HL-60/S4 treated with phorbol 12-myristate 13-acetate at 8.2 ng/mL for 4 days and 3 days (cell line): ENCODE measurements around the gene PCDHB12.
"Not testable (repeated sequence)": the region's sequence is repeated elsewhere in the genome, so short reads cannot be mapped to it uniquely, and the experiment has no call there.

Experiments
- in situ Hi-C: fragments of 300-500 bp; cut with MboI; formaldehyde crosslinking; loops from 2 replicates; pipeline ENCODE4 v1.15.0; 2022; ENCODE audit warnings: low sequenced_read_pairs

Gene PCDHB12

DNA sequence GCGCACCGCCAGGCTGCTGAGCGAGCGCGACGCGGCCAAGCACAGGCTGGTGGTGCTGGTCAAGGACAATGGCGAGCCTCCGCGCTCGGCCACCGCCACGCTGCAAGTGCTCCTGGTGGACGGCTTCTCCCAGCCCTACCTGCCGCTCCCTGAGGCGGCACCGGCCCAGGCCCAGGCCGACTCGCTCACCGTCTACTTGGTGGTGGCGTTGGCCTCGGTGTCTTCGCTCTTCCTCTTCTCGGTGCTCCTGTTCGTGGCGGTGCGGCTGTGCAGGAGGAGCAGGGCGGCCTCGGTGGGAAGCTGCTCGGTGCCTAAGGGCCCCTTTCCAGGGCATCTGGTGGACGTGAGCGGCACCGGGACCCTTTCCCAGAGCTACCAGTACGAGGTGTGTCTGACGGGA is 6.9 kb upstream of the PCDHB12 start:
- in situ Hi-C loops, result not testable (repeated sequence)

- in situ Hi-C loops, result not testable (repeated sequence)
Observed at GRCh38 chr5:141210281-141210680, 1.8 kb downstream of the PCDHB12 start.

DNA sequence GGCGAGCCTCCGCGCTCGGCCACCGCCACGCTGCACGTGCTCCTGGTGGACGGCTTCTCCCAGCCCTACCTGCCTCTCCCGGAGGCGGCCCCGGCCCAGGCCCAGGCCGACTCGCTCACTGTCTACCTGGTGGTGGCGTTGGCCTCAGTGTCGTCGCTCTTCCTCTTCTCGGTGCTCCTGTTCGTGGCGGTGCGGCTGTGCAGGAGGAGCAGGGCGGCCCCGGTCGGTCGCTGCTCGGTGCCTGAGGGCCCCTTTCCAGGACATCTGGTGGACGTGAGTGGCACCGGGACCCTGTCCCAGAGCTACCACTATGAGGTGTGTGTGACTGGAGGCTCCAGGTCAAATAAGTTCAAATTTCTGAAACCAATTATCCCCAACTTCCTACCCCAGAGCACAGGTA is 2.3 kb downstream of the PCDHB12 start:
- in situ Hi-C loops, result not testable (repeated sequence)

GRCh38 chr5:141213656-141214339 is 5.3 kb downstream of the PCDHB12 start, which contains the start of gene PCDHB13:
Gene PCDHB13 (plus strand): TSS chr5:141213919. CDS start chr5:141214124, 205 bp downstream.
- in situ Hi-C loops, result not testable (repeated sequence)

- in situ Hi-C loops, result not testable (repeated sequence)
Observed at GRCh38 chr5:141214583-141214982, 6.1 kb downstream of the PCDHB12 start.

DNA sequence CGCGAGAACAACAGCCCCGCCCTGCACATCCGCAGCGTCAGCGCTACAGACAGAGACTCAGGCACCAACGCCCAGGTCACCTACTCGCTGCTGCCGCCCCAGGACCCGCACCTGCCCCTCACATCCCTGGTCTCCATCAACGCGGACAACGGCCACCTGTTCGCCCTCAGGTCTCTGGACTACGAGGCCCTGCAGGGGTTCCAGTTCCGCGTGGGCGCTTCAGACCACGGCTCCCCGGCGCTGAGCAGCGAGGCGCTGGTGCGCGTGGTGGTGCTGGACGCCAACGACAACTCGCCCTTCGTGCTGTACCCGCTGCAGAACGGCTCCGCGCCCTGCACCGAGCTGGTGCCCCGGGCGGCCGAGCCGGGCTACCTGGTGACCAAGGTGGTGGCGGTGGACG is 7.0 kb downstream of the PCDHB12 start:
- in situ Hi-C loops, result not testable (repeated sequence)

- in situ Hi-C loops, result not testable (repeated sequence)
Observed at GRCh38 chr5:141216035-141216434, 7.5 kb downstream of the PCDHB12 start.

- in situ Hi-C loops, result no loop called here
Observed at GRCh38 chr5:141223112-141223783, 14.7 kb downstream of the PCDHB12 start, which contains the start of gene PCDHB14. Gene PCDHB14 (plus strand): TSS chr5:141223343. CDS start chr5:141223506, 163 bp downstream.

DNA sequence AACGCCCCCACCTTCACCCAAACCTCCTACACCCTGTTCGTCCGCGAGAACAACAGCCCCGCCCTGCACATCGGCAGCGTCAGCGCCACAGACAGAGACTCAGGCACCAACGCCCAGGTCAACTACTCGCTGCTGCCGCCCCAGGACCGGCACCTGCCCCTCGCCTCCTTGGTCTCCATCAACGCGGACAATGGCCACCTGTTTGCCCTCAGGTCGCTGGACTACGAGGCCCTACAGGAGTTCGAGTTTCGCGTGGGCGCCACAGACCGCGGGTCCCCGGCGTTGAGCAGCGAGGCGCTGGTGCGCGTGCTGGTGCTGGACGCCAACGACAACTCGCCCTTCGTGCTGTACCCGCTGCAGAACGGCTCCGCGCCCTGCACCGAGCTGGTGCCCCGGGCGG is 16.3 kb downstream of the PCDHB12 start:
- in situ Hi-C loops, result not testable (repeated sequence)

- in situ Hi-C loops, result not testable (repeated sequence)
Observed at GRCh38 chr5:141225421-141225820, 16.9 kb downstream of the PCDHB12 start.

DNA sequence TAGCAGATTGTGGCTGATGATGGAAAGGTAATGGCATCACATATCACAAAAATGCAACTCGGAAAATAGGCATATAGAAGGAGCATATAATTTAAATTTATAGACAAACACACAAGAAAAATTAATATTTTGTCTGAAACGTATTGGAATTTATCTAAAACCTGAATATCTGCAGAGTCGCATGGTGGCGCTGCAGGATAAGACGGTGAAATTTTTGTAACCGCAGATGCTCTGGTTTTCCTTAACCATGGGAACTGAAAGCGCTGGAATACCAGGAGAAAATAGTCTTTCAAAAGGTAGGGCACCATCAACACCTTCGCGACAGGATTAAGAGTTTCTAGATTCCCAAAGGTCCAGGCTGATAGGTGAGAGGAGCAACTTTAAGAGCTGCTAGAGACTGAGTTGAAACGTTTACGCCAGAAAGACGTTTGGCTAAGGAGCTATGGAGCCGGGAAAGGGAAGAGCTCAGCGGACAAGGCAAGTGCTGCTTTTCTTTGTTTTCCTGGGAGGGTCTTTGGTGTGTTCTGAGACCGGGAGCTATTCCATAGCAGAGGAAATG is 25.7 kb downstream of the PCDHB12 start:
- in situ Hi-C loops, result no loop called here

DNA sequence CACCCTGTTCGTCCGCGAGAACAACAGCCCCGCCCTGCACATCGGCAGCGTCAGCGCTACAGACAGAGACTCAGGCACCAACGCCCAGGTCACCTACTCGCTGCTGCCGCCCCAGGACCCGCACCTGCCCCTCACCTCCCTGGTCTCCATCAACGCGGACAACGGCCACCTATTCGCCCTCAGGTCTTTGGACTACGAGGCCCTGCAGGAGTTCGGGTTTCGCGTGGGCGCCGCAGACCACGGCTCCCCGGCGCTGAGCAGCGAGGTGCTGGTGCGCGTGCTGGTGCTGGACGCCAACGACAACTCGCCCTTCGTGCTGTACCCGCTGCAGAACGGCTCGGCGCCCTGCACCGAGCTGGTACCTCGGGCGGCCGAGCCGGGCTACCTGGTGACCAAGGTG is 27.4 kb downstream of the PCDHB12 start:
- in situ Hi-C loops, result not testable (repeated sequence)

DNA sequence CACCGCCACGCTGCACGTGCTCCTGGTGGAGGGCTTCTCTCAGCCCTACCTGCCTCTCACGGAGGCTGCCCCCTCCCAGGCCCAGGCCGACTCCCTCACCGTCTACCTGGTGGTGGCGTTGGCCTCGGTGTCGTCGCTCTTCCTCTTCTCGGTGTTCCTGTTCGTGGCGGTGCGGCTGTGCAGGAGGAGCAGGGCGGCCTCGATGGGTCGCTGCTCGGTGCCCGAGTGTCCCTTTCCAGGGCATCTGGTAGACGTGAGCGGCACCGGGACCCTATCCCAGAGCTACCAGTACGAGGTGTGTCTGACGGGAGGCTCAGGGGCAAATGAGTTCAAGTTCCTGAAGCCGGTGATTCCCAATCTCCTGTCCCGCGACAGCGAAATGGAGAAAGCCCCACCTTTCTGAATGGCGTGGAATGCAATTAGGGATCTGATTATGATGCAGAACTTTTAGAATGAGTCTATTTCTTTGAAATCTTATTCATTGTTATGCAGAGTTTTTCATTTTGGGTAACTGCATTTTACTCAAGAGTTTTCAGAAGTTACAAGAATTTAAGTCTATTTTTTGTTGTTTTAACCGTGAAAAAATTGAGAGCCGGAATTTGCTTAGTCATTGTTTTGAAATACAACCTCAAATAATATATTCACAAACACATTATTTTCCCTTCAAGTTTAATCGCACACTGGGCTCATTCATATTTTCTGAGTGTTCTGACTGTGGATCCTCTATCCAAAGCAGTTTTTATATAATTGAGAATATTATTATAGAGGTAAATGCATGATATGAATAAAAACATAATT is 28.2 kb downstream of the PCDHB12 start:
- in situ Hi-C loops, result no loop called here

DNA sequence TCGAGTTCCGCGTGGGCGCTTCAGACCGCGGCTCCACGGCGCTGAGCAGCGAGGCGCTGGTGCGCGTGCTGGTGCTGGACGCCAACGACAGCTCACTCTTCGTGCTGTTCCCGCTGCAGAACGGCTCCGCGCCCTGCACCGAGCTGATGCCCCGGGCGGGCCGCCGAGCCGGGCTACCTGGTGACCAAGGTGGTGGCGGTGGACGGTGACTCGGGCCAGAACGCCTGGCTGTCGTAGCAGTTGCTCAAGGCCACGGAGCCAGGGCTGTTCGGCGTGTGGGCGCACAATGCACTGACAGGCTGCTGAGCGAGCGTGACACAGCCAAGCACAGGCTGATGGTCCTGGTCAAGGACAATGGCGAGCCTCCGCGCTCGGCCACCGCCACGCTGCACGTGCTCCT is 33.0 kb downstream of the PCDHB12 start:
- in situ Hi-C loops, result no loop called here

GRCh38 chr5:141245250-141245717 is 36.8 kb downstream of the PCDHB12 start, which contains the start of gene PCDHB15:
Gene PCDHB15 (plus strand): TSS chr5:141245395. CDS start chr5:141245579, 184 bp downstream.
- in situ Hi-C loops, result no loop called here

- in situ Hi-C loops, result not testable (repeated sequence)
Observed at GRCh38 chr5:141246971-141247370, 38.5 kb downstream of the PCDHB12 start.

DNA sequence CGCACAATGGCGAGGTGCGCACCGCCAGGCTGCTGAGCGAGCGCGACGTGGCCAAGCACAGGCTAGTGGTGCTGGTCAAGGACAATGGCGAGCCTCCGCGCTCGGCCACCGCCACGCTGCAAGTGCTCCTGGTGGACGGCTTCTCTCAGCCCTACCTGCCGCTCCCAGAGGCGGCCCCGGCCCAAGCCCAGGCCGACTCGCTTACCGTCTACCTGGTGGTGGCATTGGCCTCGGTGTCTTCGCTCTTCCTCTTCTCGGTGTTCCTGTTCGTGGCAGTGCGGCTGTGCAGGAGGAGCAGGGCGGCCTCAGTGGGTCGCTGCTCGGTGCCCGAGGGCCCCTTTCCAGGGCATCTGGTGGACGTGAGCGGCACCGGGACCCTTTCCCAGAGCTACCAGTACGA is 38.9 kb downstream of the PCDHB12 start:
- in situ Hi-C loops, result not testable (repeated sequence)

GRCh38 chr5:141250576-141250975 is 42.1 kb downstream of the PCDHB12 start:
- in situ Hi-C loops, result no loop called here

DNA sequence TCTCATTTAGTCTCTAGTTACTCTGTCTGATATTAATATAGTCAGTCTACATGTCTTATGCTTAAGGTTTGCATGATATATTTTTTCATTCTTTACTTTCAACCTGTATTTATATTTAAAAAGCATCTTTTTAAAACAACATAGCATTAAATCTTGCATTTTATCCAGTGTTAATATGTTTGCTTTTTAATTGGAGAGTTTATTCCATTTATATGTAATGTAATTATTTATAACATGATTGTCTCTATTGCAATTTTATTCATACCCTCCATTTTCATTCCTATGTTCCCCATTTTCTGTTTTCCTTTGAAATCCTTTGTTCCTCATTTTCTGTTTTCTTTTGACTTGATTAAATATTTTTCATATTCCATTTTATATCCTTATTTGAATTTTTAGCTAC is 49.9 kb downstream of the PCDHB12 start:
- in situ Hi-C loops, result no loop called here

DNA sequence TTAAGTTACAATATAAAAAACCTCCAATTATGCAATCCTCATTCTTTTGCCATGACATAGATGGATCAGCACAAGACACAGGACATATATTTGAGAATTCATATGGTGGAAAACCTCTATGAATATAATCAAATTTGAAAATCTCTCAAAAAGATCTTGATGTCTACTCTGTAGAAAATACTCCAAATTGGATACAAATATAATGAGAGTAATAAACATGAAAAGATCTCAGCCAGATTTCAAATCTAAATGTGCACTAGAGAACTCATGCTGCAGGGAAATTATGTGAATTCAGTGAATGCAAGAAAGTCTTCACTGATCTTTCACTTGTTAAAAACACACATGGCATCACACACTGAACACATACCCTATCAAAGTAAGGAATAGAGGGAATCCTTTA is 50.4 kb downstream of the PCDHB12 start:
- in situ Hi-C loops, result no loop called here
